Sigmoid colon (tissue), 4 donors: ENCODE results near the gene TMEM132D.

Experiments used
- EP300 ChIP-seq, 4 donors: sonication (generic); formaldehyde crosslinking; IDR thresholded peaks; one replicate each; pipeline ENCODE4 v1.6.1; 2017; ENCODE audit warnings: antibody characterized with exemption in 4 of 4
- POLR2A ChIP-seq, 2 donors: fragments of 450-650 bp; IDR thresholded peaks; one replicate each; pipeline ENCODE4 v1.6.1; 2016; ENCODE audit warnings: antibody characterized with exemption in 2 of 2, mild to moderate bottlenecking in 2 of 2, moderate library complexity in 2 of 2
- TF ChIP-seq, protein P1 (sequence below), 4 experiments: fragments of 450-650 bp in 3 of 4; fragments of 200-600 bp in 1 of 4; IDR thresholded peaks; one replicate each; pipeline ENCODE4 v1.5.1; 2016 to 2019; ENCODE audit warnings: antibody characterized with exemption in 4 of 4, mild to moderate bottlenecking in 3 of 4, moderate library complexity in 2 of 4

DNA sequence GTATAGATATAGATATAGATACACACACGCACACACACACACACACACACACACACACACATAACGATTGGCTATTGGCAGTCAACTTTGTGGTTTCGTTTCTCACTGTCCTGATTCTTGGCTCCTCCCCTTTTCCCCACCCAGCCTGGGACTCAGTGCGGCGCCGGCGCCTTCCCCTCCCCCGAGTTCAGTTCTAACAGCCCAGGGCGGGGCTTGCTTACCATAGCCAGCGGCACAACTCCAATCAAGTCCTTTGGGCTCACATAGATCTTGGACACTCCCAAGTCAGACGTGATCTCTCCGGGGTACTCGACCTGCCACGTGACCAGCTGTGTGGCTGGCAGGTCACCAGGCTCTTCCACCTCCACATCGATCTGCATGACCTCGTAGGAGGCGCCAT, 566.4 kb downstream of the TMEM132D start:
- TF ChIP-seq POLR2A (IDR thresholded peaks at IDR 0.05) = no peak
- TF ChIP-seq, protein P1, sequence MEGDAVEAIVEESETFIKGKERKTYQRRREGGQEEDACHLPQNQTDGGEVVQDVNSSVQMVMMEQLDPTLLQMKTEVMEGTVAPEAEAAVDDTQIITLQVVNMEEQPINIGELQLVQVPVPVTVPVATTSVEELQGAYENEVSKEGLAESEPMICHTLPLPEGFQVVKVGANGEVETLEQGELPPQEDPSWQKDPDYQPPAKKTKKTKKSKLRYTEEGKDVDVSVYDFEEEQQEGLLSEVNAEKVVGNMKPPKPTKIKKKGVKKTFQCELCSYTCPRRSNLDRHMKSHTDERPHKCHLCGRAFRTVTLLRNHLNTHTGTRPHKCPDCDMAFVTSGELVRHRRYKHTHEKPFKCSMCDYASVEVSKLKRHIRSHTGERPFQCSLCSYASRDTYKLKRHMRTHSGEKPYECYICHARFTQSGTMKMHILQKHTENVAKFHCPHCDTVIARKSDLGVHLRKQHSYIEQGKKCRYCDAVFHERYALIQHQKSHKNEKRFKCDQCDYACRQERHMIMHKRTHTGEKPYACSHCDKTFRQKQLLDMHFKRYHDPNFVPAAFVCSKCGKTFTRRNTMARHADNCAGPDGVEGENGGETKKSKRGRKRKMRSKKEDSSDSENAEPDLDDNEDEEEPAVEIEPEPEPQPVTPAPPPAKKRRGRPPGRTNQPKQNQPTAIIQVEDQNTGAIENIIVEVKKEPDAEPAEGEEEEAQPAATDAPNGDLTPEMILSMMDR (IDR thresholded peaks at IDR 0.05) = no peak
- TF ChIP-seq EP300 (IDR thresholded peaks at IDR 0.05) = no peak
